A673 (cell line): ENCODE measurements around the gene COL5A1. TPM values are rescaled to one million over a fixed set of nuclear protein-coding genes. Genes with fewer than 3 reads are reported as not detected.

ENCODE experiments used
- BruUV-seq: library from RNA; stranded (reverse); fragments of 400-500 nt; replicated peaks from 2 replicates; lab custom pipeline; 2021; lab: Mats Ljungman, UMichigan
- CTCF ChIA-PET: fragments of 300-600 bp; sonication (Branson Sonifier 250); formaldehyde crosslinking; loops from one replicate; lab custom pipeline; 2022; ENCODE audit warnings: antibody characterized with exemption; lab: Charles Lee
- POLR2A ChIA-PET: fragments of 300-600 bp; sonication (Branson Sonifier 250); formaldehyde crosslinking; loops from one replicate; lab custom pipeline; 2022; ENCODE audit warnings: antibody characterized with exemption; ENCODE audit not compliant: low non-redundant PET; lab: Charles Lee
- DNase-seq: peaks from one replicate; pipeline ENCODE4 v3.0.0-alpha.2; 2015; ENCODE audit warnings: low spot score
- H3K27ac ChIP-seq: fragments of 200-600 bp; sonication (generic); 2 replicates; pipeline ENCODE4 v1.5.1; 2016; ENCODE audit warnings: mixed run types, low read depth, mild to moderate bottlenecking, mixed read lengths, antibody characterized with exemption, low read length; ENCODE audit not compliant: poor library complexity, severe bottlenecking
- H3K27me3 ChIP-seq: fragments of 200-600 bp; sonication (generic); replicated peaks from 2 replicates; pipeline ENCODE4 v1.6.1; 2017; ENCODE audit warnings: mixed run types, low read depth, mild to moderate bottlenecking, mixed read lengths, antibody characterized with exemption, low read length; ENCODE audit not compliant: insufficient read depth, poor library complexity
- H3K36me3 ChIP-seq: fragments of 200-600 bp; sonication (generic); 2 replicates; pipeline ENCODE4 v1.6.1; 2016; ENCODE audit warnings: mixed run types, mild to moderate bottlenecking, mixed read lengths, antibody characterized with exemption, low read length; ENCODE audit not compliant: insufficient read depth, poor library complexity, severe bottlenecking
- H3K4me1 ChIP-seq: fragments of 200-600 bp; sonication (generic); 2 replicates; pipeline ENCODE4 v1.6.1; 2017; ENCODE audit warnings: mixed run types, mild to moderate bottlenecking, mixed read lengths, antibody characterized with exemption, low read length; ENCODE audit not compliant: insufficient read depth, poor library complexity, severe bottlenecking
- H3K4me3 ChIP-seq: fragments of 200-600 bp; sonication (generic); 2 replicates; pipeline ENCODE4 v1.5.1; 2016; ENCODE audit warnings: low read depth, mixed run types, mild to moderate bottlenecking, mixed read lengths, low read length; ENCODE audit not compliant: poor library complexity, severe bottlenecking
- H3K9me3 ChIP-seq: fragments of 200-600 bp; sonication (generic); 2 replicates; pipeline ENCODE4 v1.6.1; 2016; ENCODE audit warnings: mixed run types, low read depth, mild to moderate bottlenecking, mixed read lengths, antibody characterized with exemption, low read length; ENCODE audit not compliant: poor library complexity, severe bottlenecking
- CTCF ChIP-seq: fragments of 300-800, 200-600 bp; sonication (generic); conservative IDR thresholded peaks from 2 replicates; pipeline ENCODE4 v1.5.1; 2017; ENCODE audit warnings: low read depth, mild to moderate bottlenecking, antibody characterized with exemption, low read length, moderate library complexity, mixed read lengths
- EZH2 ChIP-seq: fragments of 200-600 bp; sonication (generic); IDR thresholded peaks from 2 replicates; pipeline ENCODE4 v1.6.1; 2017; ENCODE audit warnings: borderline replicate concordance, low read depth, mild to moderate bottlenecking, mixed read lengths, antibody characterized with exemption, low read length; ENCODE audit not compliant: poor library complexity, severe bottlenecking
- intact Hi-C: fragments of 100-400 bp; cut with micrococcal nuclease; formaldehyde crosslinking; loops from one replicate; pipeline ENCODE4 v1.10.0; 2022; ENCODE audit not compliant: unreplicated experiment
- total RNA-seq: library from RNA; stranded (reverse); gene quantifications from 2 replicates; pipeline ENCODE4 v1.2.3, GENCODE V29; 2021

The COL5A1 gene
- total RNA-seq, 1 experiment from 2014 or later = 33.6 TPM

DNA sequence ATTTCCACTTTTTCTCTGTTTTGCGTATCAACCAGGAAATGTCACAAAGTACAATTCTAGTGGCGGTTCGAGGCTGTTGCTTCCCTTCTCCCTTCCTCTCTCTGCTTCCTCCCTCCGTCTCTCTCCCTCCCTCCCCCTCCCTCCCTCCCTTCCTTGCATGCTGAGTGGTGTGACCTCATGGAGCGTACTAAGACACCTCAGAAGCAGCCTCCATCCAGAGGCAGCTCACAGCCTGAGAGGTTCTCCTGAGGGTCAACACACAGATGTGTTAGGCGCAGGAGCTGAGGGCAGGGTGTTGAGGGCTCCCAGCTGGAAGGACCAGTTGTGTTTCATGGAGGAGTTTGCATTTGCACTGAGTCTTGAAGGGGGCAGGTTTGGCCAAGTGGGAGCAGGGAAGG is 57.7 kb downstream of the COL5A1 start:
- no peak for DNase-seq
- TF ChIP-seq EZH2 (no peak), CTCF (no peak)
- H3K4me3 ChIP-seq = no peak overlapping the region
- no peak overlapping the region for H3K27ac ChIP-seq
- ChIA-PET POLR2A (no interaction called here), CTCF (no interaction called here)
- no TSS peak for BruUV-seq
- H3K36me3 ChIP-seq = peaks cover 3% of the 10 kb centered on the region
- H3K9me3 ChIP-seq = no peaks in the 10 kb centered on the region
- intact Hi-C loops = loop anchor here (5.0 to 10.0 kb wide), 2 partner anchors 38 to 715 kb away; no protein-coding TSS in a partner anchor
- no peaks in the 10 kb centered on the region for H3K4me1 ChIP-seq
- H3K27me3 ChIP-seq = no peaks in the 10 kb centered on the region

GRCh38 chr9:134700636-134701350 is 59.2 kb downstream of the COL5A1 start:
- H3K27me3 ChIP-seq = no peaks in the 10 kb centered on the region
- CTCF ChIA-PET = no interaction called here
- no peak overlapping the region for H3K4me3 ChIP-seq
- DNase-seq = no peak
- H3K27ac ChIP-seq = no peak overlapping the region
- H3K9me3 ChIP-seq = no peaks in the 10 kb centered on the region
- intact Hi-C loops = no loop called here
- TF ChIP-seq CTCF (no peak), EZH2 (no peak)
- BruUV-seq = no TSS peak
- H3K4me1 ChIP-seq = no peaks in the 10 kb centered on the region
- POLR2A ChIA-PET = no interaction called here
- peaks cover 3% of the 10 kb centered on the region for H3K36me3 ChIP-seq

GRCh38 chr9:134701581-134702259 is 60.1 kb downstream of the COL5A1 start:
- Histone ChIP-seq H3K9me3 (no peaks in the 10 kb centered on the region), H3K4me3 (no peak overlapping the region), H3K4me1 (peaks cover 1% of the 10 kb centered on the region), H3K27me3 (no peaks in the 10 kb centered on the region), H3K27ac (no peak overlapping the region), H3K36me3 (peaks cover 3% of the 10 kb centered on the region)
- ChIA-PET POLR2A (no interaction called here), CTCF (no interaction called here)
- no peak for DNase-seq
- intact Hi-C loops = no loop called here
- BruUV-seq = no TSS peak
- no peak for TF ChIP-seq CTCF
- TF ChIP-seq EZH2 = no peak
